ENCODE measurements around the gene ATP9B.
"Not testable (repeated sequence)": the region's sequence is repeated elsewhere in the genome, so short reads cannot be mapped to it uniquely, and the experiment has no call there.

Gene ATP9B

GRCh38 chr18:79136742-79137141 is 67.5 kb downstream of the ATP9B start:
- DNase-seq (ENCODE audit: low read depth in 2 of 2), result no peak

DNA sequence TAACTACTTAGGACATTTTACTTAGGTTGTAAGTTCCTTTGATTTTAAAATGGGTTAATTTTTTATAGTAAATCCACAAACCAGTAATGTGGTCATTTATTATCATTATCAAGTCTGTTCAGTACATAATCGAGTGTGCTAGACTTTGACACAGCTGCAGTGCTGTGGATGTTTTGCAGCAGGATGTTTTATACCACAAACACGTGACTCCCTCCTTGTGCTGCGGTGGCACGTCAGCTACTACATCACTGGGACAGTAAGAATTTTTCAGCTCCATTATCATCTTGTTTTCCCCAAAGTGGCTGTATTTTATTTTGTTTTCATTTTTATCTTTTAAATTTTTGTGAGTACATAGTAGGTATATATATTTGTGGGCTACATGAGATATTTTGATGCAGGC is 70.0 kb downstream of the ATP9B start:
- DNase-seq (ENCODE audit: low read depth in 2 of 2), result no peak

DNA sequence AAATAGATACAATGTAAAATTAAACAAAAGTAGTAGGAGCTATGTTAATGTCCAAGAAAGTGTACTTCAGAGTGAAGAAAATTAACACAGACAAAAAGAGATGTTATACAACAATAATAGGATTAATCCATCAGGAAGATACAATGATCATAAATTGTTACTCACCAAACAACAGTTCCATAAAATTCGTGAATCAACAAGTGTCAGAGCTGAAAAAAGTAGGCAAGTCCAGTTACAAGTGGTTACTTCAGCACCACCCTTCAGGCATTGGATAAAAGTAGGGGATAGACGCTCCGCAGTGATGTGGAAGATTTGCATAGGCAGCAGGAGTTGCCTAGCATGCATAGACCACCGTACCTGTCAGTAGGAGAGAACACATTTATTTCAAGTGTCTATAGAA is 77.8 kb downstream of the ATP9B start:
- DNase-seq (ENCODE audit: low read depth in 2 of 2), result no peak

- no peak for DNase-seq (ENCODE audit: low read depth in 2 of 2)
Observed at GRCh38 chr18:79151191-79151590, 82.0 kb downstream of the ATP9B start.

DNA sequence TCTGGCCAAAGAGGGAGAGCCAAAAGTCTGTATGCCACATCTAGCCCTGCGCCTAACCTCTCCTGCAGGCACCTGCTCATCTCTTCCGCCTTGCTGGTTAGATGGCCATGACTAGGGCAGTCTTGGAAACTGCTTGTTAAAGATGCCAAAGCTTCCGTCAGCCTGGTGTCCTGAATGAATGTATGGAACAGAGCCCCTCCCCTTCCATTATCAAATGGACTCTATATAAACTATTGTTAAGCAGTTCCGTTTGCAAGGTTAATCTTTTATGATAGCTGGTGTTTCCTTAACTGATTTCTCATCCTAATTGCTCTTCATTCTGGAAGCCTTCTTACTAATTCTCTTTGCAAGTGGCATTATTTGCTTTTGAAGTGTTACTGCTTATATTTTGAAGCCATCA is 87.1 kb downstream of the ATP9B start:
- no peak for DNase-seq (ENCODE audit: low read depth in 2 of 2)

DNA sequence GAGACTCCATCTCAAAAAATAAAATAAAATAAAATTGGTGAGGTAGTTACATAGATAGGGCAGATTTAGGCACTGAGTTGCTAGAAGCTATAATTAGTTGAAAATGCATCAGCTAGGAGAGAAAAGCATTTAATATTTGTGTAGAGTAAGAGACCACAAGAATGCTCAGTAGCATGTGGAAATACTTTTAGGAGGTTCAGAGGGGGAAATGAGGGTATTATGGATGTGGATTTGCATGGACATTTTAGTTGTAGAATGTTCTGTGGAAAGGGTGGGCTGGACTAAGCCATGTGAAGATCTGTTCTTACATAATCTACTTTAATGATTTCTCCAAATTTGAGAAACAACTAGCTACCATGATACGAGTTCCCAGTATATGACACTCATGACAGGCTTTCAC is 95.5 kb downstream of the ATP9B start:
- DNase-seq (ENCODE audit: low read depth in 2 of 2), result no peak

DNA sequence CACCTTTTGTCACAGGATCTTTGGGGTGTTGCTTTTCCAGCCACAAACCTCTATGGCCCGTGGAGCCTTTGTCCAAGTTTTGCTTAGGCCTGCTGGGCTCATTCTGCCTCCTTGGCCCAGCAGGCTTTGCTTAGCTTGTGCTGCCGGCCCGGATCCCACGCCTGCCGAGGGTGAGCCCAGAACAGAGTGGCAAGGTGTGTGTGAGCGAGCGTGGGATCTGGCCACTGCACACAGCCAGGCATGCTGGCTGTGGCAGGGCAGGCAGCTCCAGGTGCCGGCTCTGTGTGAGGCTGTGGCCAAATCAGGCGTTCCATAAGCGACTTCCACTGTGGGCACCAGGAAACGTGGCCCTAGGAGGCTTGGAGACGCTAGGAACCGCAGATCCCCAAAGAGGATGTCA is 97.5 kb downstream of the ATP9B start:
- no peak for DNase-seq (ENCODE audit: low read depth in 2 of 2)

- no peak for DNase-seq (ENCODE audit: low read depth in 2 of 2)
Observed at GRCh38 chr18:79167526-79168190, 98.5 kb downstream of the ATP9B start.

DNA sequence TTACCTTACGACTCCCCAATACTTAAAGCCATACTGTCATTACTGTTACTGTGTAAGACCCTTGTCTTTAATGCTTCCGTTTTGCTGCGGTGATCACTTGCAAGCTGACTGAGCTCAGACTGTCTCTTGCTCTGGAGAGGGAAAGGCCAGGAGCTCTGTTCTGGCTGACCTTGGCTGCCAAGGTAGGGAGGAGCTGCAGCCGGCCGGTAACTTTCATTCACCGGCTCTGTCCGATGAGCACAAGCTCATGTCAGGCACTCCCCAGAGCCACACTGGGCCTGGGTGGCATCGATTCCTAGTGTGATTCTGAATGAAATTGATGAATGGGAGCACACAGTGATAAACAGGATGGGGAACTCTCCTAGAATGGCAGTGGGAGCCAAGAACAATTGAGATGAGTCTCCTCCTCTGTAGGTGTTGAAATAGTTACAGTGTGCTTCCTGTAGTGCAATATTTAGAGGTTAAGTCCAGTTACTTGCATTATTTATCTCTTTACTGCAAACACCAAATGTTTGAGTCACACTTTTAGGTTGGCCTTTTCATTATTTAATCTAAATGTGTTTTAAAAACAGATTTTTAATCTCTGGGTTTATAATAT is 100.9 kb downstream of the ATP9B start:
- DNase-seq (ENCODE audit: low read depth in 2 of 2), result no peak

GRCh38 chr18:79172331-79172730 is 103.1 kb downstream of the ATP9B start:
- not testable (repeated sequence) for DNase-seq (ENCODE audit: low read depth in 2 of 2)

GRCh38 chr18:79173742-79174141 is 104.5 kb downstream of the ATP9B start:
- no peak for DNase-seq (ENCODE audit: low read depth in 2 of 2)

- DNase-seq (ENCODE audit: low read depth in 2 of 2), result no peak
Observed at GRCh38 chr18:79178113-79178531, 108.9 kb downstream of the ATP9B start.

DNA sequence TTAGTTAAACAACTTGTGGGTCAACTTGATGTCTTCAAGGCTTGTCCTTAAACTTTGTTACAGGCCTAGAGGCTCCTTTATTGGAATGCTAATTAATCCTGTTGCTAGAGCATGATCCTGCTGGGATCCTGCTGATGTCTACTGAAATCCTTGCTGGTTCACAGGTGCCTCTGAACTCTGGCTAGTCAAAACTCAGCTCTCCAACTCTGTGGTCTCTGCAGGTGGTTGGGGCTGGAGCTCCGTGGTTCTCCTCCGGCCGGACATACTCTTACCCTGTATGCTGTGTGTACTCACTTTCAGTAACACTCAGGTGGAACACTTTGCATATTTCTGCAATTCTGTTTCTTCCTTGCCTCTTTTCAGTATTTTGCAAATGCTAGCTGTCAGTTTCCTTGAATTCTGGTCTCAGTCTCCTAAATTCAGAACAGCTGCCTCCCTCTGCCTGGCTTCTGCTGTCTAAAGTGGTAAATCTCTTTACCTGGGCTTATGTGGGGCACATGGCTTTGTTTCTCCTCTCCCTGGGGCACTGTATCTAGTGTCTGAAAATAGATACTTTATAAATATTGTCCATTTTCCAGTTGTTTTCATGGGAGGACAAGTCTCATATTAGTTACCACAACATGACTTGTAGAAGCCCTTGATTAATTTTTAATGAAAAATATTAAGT is 113.0 kb downstream of the ATP9B start:
- no peak for DNase-seq (ENCODE audit: low read depth in 2 of 2)

DNA sequence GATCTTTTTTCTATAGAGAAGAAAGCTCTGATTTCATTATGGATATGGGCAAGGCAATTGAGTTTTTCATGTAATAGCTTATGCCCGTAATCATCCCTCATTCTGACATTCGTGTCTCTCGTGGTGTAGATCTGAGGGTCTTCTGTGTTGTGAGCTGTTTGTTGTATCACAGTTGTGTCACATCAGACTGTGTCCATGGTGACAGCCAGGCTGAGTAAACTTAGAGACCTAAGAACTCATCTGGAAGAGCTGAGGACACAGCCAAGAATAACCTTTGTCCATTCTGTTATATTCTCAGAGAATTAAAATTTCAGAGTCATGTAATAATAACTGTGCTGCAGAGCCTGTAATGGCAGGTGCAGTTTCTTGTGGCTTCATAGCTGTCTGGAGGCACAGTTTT is 116.5 kb downstream of the ATP9B start:
- no peak for DNase-seq (ENCODE audit: low read depth in 2 of 2)

DNA sequence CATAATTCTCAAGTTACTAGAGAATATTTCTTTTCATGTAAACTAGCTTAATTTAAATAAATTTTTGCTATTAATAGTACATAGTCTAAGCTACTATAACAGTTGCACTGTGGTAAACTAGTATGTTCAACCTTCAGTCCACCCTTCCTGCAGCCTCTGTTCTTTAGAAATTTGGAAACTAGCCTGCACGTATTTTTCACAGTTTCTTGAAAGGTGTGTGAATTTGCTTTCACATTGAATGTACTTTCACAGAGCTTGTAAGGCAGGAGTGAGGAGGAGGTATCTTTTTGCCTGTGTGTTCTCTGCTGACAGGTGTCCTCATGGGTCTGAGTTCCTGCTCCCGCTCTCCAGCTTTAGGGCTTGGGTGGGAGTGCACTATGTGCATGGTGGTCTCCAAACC is 117.5 kb downstream of the ATP9B start:
- no peak for DNase-seq (ENCODE audit: low read depth in 2 of 2)

- no peak for DNase-seq (ENCODE audit: low read depth in 2 of 2)
Observed at GRCh38 chr18:79187532-79188277, 118.5 kb downstream of the ATP9B start.

- DNase-seq (ENCODE audit: low read depth in 2 of 2), result no peak
Observed at GRCh38 chr18:79191418-79191817, 122.2 kb downstream of the ATP9B start.

DNA sequence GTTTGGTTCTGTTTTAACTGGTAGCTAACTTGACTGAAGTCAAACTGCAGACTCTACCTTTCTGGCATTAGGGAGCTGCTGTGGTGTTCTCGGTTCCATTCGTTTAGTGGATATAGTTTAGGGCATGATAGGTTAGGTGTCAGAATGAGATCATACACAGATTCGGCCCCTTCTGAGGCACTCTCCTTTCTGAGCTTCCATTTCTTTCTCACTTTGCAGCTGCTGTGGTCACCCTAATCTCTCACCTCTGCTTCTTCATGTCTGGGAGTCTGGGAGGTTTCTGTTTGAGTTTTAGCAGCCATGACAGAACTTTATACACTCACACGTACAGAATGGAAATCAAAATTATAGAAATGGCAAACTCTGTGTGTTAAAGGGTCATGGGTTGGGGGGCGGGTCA is 122.8 kb downstream of the ATP9B start:
- DNase-seq (ENCODE audit: low read depth in 2 of 2), result no peak

DNA sequence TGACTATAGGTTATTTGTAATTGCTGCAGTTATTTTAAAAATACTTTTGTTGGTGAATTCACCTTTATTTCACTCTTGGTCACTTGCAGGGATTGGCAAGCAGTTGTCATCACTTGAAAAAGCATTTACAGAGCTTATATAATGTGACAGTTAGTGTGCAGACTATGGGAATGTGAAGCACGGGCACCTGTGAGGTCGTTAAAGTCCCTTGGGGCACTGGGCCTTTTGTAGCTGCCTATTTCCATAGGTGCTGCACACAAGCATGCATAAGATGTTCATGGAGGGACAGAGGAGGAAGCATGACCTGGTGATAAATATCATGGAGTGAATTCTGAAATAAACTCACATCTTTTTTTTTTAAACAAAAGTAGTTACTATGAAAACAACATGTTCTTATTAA is 124.6 kb downstream of the ATP9B start:
- no peak for DNase-seq (ENCODE audit: low read depth in 2 of 2)

DNA sequence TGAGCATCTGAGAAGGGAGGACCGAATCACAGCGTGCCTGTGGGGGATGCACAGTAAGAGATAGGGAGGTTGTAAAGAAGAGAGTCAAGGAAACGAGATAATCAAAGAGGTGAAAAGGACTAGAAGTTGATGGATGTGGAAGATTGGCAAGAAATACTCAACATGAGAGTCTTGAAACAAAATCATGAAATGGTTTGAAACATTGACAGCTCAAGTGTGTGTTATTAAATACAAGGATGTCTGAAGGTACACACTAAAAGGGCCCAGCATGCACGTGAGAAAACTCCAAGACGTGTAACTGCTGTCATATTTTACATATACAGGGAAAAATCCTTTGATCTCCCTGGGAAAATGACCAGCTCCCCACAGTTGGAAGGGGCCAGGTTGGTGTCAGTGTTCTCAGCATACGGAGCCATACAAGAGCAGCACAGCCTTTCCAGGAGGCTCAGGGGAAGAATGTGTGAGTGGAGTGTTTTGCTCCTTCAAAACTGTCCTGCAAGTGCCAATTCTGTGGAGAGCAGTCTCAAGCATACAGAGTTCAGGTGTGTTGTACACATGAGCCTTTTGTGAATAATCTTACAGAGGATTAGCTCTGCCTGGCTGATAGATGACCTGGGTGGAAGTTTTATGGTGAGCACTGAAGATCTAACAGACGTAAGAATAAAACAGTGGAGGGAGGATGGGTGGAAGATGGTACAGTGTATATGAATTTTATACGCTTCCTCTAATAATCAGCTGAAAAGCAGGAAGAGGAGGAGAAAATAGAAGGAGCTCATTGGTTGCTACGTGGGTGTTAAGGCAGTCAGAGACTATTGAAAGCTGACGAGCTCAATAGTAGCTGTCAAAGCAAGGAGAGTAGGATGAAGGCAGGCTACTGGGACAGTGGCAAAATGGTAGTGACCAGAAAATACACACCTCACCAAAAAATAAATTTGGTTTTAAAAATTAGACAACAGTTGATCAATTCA is 126.8 kb downstream of the ATP9B start:
- DNase-seq (ENCODE audit: low read depth in 2 of 2), result no peak

DNA sequence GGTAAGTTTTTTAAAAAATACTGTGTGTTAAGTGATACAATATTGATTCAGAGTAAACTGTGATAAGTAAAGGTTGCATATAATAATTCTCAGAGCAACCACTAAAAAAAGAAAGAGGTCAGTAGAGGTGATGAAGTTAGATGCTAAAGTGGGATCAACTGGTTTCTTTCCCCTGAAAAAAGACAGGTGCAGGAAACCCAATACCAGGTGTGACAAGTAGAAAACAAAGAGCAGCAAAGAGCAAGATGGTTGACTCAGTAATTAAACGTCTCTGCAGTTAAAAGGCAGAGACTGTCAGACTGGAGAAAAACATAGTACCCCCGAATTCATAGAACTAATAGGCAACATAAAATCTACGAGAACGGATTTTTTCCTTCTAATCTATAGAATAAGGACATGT is 128.3 kb downstream of the ATP9B start:
- DNase-seq (ENCODE audit: low read depth in 2 of 2), result no peak

Data from stimulated activated CD8-positive, alpha-beta memory T cell treated with anti-CD3 and anti-CD28 coated beads, Interleukin-2, amount 100 ng/mL, for 48 hours (primary cell).